ENCODE data around the gene ACVRL1.

Gene ACVRL1

DNA sequence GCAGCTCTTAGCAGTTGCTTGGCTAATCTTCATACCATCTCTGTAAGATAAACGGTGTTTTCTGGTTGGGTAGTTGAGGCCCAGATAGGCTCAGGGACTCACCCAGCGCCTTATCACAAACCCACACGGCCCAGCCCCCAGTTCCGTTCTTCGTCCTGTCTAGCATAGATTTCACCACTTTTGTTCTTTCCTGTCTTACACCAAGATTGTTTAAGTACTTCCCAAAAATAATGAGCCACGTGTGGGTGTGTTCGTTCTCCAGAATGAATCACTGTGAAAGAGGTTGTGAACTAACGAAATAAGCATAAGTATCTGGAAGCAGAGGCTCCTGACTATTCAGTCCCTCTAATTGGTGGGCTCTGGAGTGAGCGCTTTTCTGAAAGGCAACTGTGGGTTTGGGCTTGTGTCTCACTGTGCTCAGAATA lies 65.6 kb downstream of the ACVRL1 start:
- TF ChIP-seq, protein P1, sequence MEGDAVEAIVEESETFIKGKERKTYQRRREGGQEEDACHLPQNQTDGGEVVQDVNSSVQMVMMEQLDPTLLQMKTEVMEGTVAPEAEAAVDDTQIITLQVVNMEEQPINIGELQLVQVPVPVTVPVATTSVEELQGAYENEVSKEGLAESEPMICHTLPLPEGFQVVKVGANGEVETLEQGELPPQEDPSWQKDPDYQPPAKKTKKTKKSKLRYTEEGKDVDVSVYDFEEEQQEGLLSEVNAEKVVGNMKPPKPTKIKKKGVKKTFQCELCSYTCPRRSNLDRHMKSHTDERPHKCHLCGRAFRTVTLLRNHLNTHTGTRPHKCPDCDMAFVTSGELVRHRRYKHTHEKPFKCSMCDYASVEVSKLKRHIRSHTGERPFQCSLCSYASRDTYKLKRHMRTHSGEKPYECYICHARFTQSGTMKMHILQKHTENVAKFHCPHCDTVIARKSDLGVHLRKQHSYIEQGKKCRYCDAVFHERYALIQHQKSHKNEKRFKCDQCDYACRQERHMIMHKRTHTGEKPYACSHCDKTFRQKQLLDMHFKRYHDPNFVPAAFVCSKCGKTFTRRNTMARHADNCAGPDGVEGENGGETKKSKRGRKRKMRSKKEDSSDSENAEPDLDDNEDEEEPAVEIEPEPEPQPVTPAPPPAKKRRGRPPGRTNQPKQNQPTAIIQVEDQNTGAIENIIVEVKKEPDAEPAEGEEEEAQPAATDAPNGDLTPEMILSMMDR (IDR thresholded peaks at IDR 0.05; ENCODE audit: low read depth, low read length, missing control alignments), result no peak
- H3K4me3 ChIP-seq (ENCODE audit: low read depth, low read length), result no peak overlapping the region
- no peak for DNase-seq (ENCODE audit: low read depth)

Measured in GM12864 (cell line).